Hepatocyte (in vitro differentiated cells): ENCODE data around the gene NR4A1. TPM values are rescaled to one million over a fixed set of nuclear protein-coding genes. Genes with fewer than 3 reads are reported as not detected.

Experiments
- DNase-seq: peaks from one replicate; pipeline ENCODE4 v3.0.0-alpha.2; 2016; ENCODE audit warnings: low spot score
- H2AFZ ChIP-seq: fragments of 200-600 bp; sonication (generic); 2 replicates; pipeline ENCODE4 v1.6.0; 2016; ENCODE audit warnings: antibody characterized with exemption, mild to moderate bottlenecking
- H3K27ac ChIP-seq: fragments of 200-600 bp; sonication (generic); 2 replicates; pipeline ENCODE4 v1.5.1; 2016; ENCODE audit warnings: mild to moderate bottlenecking
- H3K27me3 ChIP-seq: fragments of 200-600 bp; sonication (generic); 2 replicates; pipeline ENCODE4 v1.6.1; 2016
- H3K36me3 ChIP-seq: fragments of 200-600 bp; sonication (generic); replicated peaks from 2 replicates; pipeline ENCODE4 v1.5.1; 2016; ENCODE audit warnings: low read depth; ENCODE audit not compliant: insufficient read depth
- H3K4me1 ChIP-seq: fragments of 200-600 bp; sonication (generic); 2 replicates; pipeline ENCODE4 v1.5.1; 2016; ENCODE audit warnings: mild to moderate bottlenecking, moderate library complexity; ENCODE audit not compliant: insufficient read depth
- H3K4me2 ChIP-seq: fragments of 200-600 bp; sonication (generic); 2 replicates; pipeline ENCODE4 v1.6.0; 2016
- H3K4me3 ChIP-seq: fragments of 200-600 bp; sonication (generic); 2 replicates; pipeline ENCODE4 v1.5.1; 2016; ENCODE audit warnings: mild to moderate bottlenecking
- H3K79me2 ChIP-seq: fragments of 200-600 bp; sonication (generic); 2 replicates; pipeline ENCODE4 v1.6.0; 2017; ENCODE audit warnings: mild to moderate bottlenecking
- H3K9me2 ChIP-seq: fragments of 200-600 bp; sonication (generic); replicated peaks from 2 replicates; pipeline ENCODE4 v1.6.0; 2017; ENCODE audit warnings: mild to moderate bottlenecking; ENCODE audit not compliant: insufficient read depth
- H3K9me3 ChIP-seq: fragments of 200-600 bp; sonication (generic); 2 replicates; pipeline ENCODE4 v1.5.1; 2016; ENCODE audit warnings: low read depth, mild to moderate bottlenecking
- H4K20me1 ChIP-seq: fragments of 200-600 bp; sonication (generic); 2 replicates; pipeline ENCODE4 v1.6.0; 2016; ENCODE audit warnings: mild to moderate bottlenecking; ENCODE audit not compliant: insufficient read depth, poor library complexity, severe bottlenecking
- EZH2 ChIP-seq: fragments of 200-600 bp; sonication (generic); IDR thresholded peaks from 2 replicates; pipeline ENCODE4 v1.6.1; 2016; ENCODE audit warnings: antibody characterized with exemption, mild to moderate bottlenecking, borderline replicate concordance
- EZH2phosphoT487 ChIP-seq: fragments of 200-600 bp; sonication (generic); IDR thresholded peaks from one replicate; pipeline ENCODE4 v1.6.1; 2018; ENCODE audit warnings: antibody characterized with exemption, mild to moderate bottlenecking, low read depth, moderate library complexity; ENCODE audit not compliant: unreplicated experiment, severe bottlenecking
- WGBS: methylation state at CpG from one replicate; pipeline ENCODE4 v1.1.6; 2016; ENCODE audit warnings: low lambda C conversion rate; ENCODE audit errors: missing lambda C conversion rate; 5-methylcytosine and 5-hydroxymethylcytosine counted together
- polyA plus RNA-seq: library from polyadenylated mRNA; unstranded; fragments of >200 nt; fragmentation: Nextera tagmentation; extraction: Ambion mirVana; gene quantifications from 2 replicates; pipeline ENCODE4 v1.2.1, GENCODE V29; 2016
- total RNA-seq: library from RNA; depleted of rRNA; stranded (reverse); fragments of >200 nt; gene quantifications from 2 replicates; pipeline ENCODE4 v1.2.3, GENCODE V29; 2014
- TF ChIP-seq, protein P1 (sequence below): fragments of 200-600 bp; sonication (generic); IDR thresholded peaks from 2 replicates; pipeline ENCODE4 v1.5.1; 2016; ENCODE audit warnings: antibody characterized with exemption, mild to moderate bottlenecking; ENCODE audit not compliant: poor library complexity

NR4A1 gene
- total and polyA plus RNA-seq, 2 experiments from 2014 or later, result 39.2 to 131 TPM

DNA sequence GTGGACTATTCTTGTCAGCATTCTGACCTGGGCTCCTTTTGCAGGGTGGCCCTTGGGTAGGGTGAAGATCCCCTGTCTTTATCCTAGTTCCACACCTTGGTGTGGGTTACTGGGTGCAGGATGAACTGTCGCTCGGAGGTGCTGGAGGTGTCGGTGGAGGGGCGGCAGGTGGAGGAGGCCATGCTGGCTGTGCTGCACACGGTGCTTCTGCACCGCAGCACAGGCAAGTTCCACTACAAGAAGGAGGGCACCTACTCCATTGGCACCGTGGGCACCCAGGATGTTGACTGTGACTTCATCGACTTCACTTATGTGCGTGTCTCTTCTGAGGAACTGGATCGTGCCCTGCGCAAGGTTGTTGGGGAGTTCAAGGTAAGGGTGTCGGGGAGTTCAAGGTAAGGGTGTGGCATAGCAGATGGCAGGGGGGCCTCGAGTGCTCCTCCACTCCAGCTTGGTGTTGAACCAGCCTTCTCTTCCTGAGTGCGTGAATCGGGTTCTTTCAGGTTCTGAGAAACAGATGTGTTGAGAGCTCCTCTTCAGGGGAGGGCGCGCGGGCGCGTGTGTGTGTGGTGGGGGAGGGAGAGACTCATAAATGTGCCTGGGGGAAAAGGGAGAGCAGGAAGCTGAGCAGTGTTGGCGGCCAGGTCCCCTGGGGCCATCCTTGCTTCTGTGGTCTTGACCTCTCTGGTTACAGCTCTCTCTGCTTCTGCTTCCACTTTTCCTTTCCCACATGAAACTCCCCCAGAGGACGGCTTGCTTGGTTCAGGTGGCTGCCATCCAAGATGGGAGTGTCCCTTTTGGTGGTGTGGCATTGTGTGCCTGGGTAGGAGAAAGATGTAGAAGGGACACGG, 22.5 kb downstream of the NR4A1 start:
- H3K4me3 ChIP-seq, result no peak overlapping the region
- H3K4me1 ChIP-seq, result peaks cover 8% of the 10 kb centered on the region
- H3K79me2 ChIP-seq, result peaks cover 56% of the 10 kb centered on the region
- H3K27me3 ChIP-seq, result no peaks in the 10 kb centered on the region
- H4K20me1 ChIP-seq, result peaks cover 26% of the 10 kb centered on the region
- 91% methylated on average over 20 of the region's 23 CpGs for WGBS
- no peak overlapping the region for H2AFZ ChIP-seq
- H3K4me2 ChIP-seq, result no peak overlapping the region
- TF ChIP-seq EZH2, result no peak
- TF ChIP-seq, protein P1, sequence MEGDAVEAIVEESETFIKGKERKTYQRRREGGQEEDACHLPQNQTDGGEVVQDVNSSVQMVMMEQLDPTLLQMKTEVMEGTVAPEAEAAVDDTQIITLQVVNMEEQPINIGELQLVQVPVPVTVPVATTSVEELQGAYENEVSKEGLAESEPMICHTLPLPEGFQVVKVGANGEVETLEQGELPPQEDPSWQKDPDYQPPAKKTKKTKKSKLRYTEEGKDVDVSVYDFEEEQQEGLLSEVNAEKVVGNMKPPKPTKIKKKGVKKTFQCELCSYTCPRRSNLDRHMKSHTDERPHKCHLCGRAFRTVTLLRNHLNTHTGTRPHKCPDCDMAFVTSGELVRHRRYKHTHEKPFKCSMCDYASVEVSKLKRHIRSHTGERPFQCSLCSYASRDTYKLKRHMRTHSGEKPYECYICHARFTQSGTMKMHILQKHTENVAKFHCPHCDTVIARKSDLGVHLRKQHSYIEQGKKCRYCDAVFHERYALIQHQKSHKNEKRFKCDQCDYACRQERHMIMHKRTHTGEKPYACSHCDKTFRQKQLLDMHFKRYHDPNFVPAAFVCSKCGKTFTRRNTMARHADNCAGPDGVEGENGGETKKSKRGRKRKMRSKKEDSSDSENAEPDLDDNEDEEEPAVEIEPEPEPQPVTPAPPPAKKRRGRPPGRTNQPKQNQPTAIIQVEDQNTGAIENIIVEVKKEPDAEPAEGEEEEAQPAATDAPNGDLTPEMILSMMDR, result no peak
- no peak for TF ChIP-seq EZH2phosphoT487
- H3K36me3 ChIP-seq, result no peaks in the 10 kb centered on the region
- no peak for DNase-seq
- no peaks in the 10 kb centered on the region for H3K9me3 ChIP-seq
- no peaks in the 10 kb centered on the region for H3K9me2 ChIP-seq
- H3K27ac ChIP-seq, result no peak overlapping the region

DNA sequence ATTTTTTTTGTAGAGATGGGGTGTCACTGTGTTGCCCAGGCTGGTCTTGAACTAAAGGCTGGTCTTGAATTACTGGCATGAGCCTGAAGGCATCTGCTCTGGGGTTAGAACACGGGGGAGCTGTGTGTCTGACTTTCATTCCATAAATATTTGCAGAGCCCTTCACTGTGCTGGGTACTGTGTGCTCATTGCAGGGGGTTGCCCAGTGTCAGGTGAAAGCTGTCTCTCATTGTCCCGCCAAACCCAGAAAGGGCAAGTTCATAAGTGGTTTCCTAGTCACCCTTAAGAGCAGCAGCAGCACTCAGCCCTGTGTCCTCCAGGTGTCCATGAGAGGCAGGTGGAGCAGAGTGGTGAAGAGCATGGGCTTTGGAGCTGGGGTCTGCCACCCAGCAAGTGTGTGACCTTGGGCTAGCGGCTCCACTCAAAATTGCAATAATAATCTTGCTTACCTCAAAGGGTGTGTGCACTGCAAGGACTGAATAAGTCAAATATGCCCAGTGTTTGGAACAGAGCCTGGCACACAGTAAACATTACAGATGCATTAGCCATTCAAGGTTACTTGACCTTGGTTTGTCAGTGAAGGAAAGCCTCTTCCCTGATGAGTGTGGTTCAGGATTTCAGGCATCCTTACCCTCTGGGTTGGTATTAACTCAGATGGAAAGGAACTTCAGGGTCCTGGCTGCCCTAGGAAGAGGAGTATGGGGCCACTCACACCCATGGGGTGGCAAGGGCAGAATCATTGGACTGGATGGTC, 23.9 kb downstream of the NR4A1 start:
- peaks cover 54% of the 10 kb centered on the region for H3K79me2 ChIP-seq
- H2AFZ ChIP-seq, result no peak overlapping the region
- H3K36me3 ChIP-seq, result no peaks in the 10 kb centered on the region
- H3K4me3 ChIP-seq, result no peak overlapping the region
- no peaks in the 10 kb centered on the region for H3K27me3 ChIP-seq
- no peaks in the 10 kb centered on the region for H3K9me3 ChIP-seq
- DNase-seq, result no peak
- peaks cover 8% of the 10 kb centered on the region for H3K4me1 ChIP-seq
- peaks cover 26% of the 10 kb centered on the region for H4K20me1 ChIP-seq
- TF ChIP-seq EZH2, result no peak
- no peak for TF ChIP-seq EZH2phosphoT487
- TF ChIP-seq, protein P1, result no peak
- H3K4me2 ChIP-seq, result no peak overlapping the region
- no peaks in the 10 kb centered on the region for H3K9me2 ChIP-seq
- no peak overlapping the region for H3K27ac ChIP-seq
- 90% methylated on average over 3 of the region's 3 CpGs for WGBS

DNA sequence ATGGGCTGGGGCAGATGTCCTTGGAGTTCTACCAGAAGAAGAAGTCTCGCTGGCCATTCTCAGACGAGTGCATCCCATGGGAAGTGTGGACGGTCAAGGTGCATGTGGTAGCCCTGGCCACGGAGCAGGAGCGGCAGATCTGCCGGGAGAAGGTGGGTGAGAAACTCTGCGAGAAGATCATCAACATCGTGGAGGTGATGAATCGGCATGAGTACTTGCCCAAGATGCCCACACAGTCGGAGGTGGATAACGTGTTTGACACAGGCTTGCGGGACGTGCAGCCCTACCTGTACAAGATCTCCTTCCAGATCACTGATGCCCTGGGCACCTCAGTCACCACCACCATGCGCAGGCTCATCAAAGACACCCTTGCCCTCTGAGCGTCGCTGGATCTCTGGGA, 25.6 kb downstream of the NR4A1 start:
- H3K4me3 ChIP-seq, result no peak overlapping the region
- H4K20me1 ChIP-seq, result peaks cover 21% of the 10 kb centered on the region
- no peaks in the 10 kb centered on the region for H3K27me3 ChIP-seq
- peaks cover 8% of the 10 kb centered on the region for H3K4me1 ChIP-seq
- H3K79me2 ChIP-seq, result peaks cover 37% of the 10 kb centered on the region
- H3K9me3 ChIP-seq, result no peaks in the 10 kb centered on the region
- no peak overlapping the region for H3K4me2 ChIP-seq
- no peak overlapping the region for H2AFZ ChIP-seq
- H3K36me3 ChIP-seq, result no peaks in the 10 kb centered on the region
- no peaks in the 10 kb centered on the region for H3K9me2 ChIP-seq
- TF ChIP-seq, protein P1, result no peak
- TF ChIP-seq EZH2, result no peak
- TF ChIP-seq EZH2phosphoT487, result no peak
- H3K27ac ChIP-seq, result no peak overlapping the region
- no peak for DNase-seq
- WGBS, result 96% methylated on average over 16 of the region's 16 CpGs
